NCI-H345 treated with DMSO at 0.1 percent for 48 hours (cell line): Measurements from ENCODE around the gene CREBL2.
"Not testable (repeated sequence)": the region's sequence is repeated elsewhere in the genome, so short reads cannot be mapped to it uniquely, and the experiment has no call there.

Source experiments
- DNase-seq: peaks from one replicate; lab custom pipeline; 2025; ENCODE audit not compliant: unreplicated experiment; lab: John Stamatoyannopoulos, UW

The CREBL2 gene

DNA sequence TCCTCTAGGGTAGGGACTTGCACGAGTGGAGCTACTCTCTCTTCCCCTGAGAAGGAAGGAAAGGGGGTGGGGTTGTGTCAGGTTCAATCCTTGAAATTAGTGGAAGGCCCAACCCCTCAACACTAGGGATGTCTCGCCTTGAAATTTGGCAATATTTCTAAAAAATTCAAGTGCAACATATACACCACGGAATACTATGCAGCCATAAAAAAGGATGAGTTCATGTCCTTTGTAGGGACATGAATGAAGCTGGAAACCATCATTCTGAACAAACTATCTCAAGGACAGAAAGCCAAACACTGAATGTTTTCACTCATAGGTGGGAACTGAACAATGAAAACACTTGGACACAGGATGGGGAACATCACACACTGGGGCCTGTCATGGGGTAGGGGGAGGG, 15.1 kb upstream of the CREBL2 start:
- not testable (repeated sequence) for DNase-seq

- DNase-seq, result no peak
Measured at GRCh38 chr12:12598864-12599263, 12.8 kb upstream of the CREBL2 start.

DNA sequence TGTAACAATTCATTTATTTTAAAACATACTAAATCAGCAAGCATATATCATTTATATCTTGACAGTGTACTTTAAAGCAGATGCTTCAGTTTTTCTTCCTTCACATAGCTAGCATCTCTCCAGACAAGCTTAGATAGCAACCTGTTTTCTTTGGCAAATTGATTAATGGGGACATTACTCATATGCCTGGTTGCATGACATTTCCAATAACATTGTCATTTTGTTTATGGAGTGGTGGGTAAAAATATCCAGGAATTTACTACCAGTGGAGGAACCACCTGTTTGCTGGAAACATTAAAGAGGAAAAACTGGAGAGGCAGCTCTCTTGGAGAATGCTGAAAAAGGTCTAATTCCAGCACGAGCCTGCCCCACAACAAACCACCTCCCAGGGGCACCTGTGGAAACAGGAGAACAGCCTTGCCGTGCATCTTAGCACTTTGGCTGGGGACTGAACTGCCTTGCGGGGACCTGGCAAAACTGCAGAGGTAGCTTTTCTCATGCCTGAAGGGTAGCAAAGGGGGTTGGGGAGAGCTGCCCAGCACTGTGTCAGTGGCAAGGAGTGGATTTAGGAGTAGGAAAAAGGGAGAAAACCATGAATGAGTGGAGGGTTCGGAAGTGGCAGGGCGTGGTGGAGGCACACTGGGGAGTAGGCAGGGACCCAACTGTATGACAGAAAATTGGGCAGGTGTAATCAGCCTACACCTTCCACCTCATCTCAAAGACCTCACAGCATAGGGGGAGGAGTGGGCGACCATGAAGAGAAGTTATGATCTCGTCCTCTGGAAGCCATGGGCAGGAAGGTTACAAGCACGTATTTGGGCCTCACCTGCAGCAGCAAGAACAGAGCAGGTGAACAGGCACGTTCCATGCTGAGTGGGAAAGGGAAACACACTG, 11.7 kb upstream of the CREBL2 start:
- no peak for DNase-seq

DNA sequence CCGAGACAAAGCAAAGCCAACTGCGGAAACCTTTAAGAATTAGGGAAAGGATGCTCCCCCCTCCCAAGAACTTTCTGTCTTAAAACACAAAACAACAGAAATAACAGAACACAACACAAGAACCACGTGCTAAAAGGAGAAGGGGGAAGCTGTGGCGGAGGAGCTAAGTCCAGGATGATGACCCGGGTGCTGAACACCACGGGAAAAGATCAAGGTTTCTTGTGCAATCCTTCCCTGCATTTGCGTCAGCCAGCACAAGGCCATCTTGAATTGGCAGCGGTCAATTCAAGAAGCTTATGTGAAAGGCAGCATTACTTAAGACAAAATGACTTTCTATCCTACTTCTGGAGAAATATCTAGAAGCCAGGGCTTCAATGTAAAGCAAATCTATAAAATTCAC, 11.0 kb upstream of the CREBL2 start:
- DNase-seq, result no peak

GRCh38 chr12:12604740-12605139, 6.9 kb upstream of the CREBL2 start:
- no peak for DNase-seq

DNA sequence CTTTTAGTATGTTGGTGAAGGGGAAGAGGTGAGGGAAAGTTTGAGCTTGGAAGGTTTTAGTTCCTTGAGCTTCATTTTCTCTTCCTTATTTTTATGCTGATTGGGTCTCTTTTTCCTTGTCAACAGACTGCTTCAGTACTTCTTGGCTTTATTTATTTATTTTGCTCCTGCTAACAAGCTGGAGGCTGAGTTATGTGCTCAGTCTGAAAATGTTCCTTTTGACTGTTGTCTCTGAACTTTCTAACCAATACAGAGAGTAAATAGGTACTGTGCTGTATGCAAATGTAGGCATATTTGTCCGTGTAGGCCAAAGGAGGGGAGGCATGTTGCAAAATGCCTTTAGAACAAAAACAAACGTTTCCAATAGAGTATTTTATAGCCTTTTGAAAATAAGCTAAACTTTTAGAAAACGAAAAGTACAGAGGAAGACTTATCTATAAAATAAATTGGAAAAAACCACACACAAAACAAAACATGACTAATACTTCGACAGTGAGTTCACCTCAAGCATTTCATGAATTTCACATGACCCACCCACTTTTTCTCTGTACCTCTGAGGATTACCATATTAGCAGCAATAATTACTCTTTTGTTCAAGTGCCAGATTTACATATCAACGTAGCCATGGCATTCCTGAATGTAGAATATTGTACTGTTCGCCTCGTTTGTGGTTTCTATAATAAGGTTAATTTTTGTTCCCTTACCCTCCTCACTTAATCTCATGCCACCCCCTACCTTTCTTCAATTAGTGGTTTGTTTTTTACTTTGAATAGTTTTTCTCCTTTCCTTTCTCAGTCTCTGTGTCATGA, 4.7 kb upstream of the CREBL2 start:
- DNase-seq, result no peak

GRCh38 chr12:12608557-12608957, 3.1 kb upstream of the CREBL2 start:
- DNase-seq, result no peak

DNA sequence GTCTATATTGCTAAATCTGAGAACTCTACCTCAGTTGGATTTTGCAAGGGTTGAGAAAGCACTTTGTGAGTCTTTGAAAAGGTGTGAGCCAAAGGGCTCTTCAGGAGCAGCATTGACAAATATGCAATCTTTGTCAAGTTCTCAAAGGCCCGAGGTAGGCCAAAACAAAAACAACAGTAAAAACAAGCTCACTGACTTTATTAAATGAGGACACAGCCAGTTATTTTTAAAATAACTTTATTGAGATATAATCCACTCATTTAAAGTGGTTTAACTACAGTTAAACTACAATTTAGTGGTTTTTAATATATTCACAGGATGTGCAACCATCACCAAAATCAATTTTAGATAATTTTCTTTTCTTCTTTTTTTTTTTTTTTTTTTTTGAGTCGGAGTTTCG, 2.0 kb upstream of the CREBL2 start:
- no peak for DNase-seq

DNA sequence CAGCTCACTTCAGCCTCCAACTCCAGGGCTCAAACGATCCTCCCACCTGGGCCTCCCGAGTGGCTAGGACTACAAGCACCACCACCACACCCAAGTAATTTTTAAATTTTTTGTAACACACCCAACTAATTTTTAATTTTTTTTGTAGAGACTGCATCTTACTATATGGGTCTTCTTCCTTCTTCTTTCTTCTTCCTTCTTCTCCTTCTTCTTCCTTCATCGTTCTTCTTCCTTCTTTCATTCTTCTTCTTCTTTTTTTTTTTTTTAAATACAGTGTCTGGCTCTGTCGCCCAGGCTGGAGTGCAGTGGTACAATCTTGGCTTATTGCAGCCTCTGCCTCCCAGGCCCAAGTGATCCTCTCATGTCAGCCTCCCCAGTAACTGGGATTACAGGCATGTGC, 965 bp upstream of the CREBL2 start:
- DNase-seq, result no peak

- DNase-seq, result peak; percentile 15
Measured at GRCh38 chr12:12612358-12612757, 682 bp downstream of the CREBL2 start.

- no peak for DNase-seq
Measured at GRCh38 chr12:12613344-12613743, 1.7 kb downstream of the CREBL2 start.

DNA sequence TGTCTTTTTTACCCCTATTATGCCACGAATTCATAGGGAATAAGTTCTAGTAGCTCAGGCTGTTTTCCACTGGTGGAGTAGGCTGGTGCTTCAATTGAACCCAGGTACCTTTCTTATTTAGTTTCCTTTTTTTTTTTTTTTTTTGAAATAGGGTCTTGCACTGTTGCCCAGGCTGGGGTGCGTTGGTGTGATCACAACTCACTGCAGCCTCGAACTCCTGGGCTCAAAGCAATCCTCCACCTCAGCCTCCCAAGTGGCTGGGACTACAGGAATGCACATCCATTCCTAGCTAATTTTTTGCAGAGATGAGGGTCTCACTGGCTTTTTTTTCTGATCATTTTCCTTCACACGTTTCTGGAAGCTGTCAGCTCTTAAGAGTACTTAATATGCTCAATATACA, 2.7 kb downstream of the CREBL2 start:
- DNase-seq, result no peak

DNA sequence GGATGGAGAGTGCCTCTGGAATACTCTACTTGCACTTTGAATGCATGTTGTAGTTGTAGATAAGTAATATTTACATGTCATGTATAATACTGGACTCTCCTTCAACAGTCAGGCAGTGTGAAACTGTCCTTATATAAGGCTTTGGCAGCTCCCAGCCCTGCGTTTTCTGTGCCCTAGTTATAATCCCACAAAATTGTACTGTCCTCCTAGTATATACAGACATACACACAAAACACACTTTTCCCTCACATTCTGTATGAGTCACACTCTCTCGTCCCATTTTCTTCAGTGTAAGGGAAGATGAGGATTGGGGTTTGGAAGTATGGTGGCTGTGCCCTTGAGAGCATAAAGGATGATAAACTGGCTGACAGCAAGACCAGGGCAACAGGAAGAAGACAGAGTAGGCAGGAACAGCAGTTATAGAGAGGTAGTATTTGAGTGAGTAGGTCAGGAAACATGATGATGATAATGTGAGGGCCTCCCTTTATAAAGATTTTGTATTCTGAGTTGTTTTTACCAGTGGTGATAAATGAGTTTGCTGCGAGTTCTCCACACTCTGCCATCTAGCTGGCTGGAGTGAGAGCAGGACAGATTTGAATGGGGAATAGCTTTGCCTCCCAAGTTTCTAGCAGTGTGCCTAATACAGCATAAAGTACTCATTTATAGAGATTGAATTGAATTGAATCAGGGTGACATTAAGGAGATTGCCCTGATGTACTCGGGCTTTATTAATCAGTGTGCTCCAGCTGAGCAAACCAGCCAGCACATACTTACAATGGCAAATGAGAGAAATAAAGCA, 5.0 kb downstream of the CREBL2 start:
- DNase-seq, result no peak

GRCh38 chr12:12618064-12618463, 6.4 kb downstream of the CREBL2 start:
- DNase-seq, result not testable (repeated sequence)

DNA sequence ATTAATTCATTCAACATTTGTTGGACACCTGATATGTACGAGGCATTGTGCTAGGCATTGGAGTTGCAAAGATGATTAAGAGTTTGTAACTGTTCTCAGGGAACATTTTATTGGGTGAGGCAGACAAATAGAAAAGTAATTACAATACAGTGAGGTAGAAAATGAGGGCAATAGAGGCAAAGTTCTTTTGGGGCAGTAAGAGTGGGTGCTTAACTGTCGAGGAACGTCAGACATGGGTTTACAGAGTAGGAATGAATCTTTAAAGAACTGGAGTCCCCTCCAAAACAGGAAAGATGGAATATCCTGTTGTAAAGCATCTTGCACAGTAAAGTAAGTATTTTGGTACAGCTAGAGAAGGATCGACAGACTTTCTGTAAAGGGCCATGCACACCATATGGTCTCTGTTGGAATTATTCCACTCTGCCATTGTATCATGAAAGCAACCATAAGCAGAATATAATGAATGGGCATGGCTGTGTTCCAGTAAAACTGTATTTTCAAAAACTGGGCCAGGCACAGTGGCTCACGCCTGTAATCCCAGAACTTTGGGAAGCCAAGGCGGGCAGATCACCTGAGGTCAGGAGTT, 9.1 kb downstream of the CREBL2 start:
- DNase-seq, result no peak

DNA sequence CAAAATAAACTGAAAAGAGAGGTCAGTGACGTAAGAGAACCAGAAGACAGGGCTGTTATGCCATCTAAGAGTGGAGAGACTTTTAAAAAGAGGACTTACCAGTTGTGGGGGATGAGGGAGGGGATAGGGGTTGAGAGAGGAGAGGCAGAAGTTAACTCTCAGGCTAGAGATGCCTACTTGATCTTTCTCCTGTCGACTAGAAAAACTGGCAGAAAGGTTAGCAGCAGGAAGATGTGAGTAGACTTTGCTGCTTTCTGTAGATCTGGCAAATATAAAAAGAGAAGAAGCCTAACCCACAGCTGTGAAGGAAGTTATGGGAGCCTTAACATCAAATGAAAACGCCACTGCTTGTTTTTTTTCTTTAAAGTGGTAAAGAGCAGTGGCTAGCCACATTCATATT, 10.7 kb downstream of the CREBL2 start:
- no peak for DNase-seq

DNA sequence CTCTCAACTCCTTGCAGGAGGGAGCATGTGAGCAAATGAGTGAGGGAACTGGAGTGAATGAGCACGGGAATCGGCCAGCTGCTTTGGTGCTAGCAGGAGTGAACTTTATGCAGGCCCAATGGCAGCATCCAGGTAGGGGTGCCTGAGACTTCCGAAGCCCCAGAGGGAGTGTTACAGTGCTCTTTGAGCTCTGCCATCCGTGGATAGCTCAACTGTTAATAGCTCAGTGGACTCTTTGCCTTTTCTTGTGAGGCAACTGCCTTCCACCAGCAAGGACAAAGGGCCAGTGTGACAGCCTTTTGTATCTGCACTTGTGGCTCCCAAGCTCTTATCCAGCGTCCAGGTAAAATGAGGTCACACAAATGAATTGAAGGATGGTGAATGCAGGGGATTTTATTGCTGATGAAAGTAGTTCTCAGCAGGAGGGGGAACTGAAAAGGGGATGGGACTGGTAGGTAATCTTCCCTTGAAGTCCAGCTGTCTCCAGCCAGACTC, 12.9 kb downstream of the CREBL2 start:
- no peak for DNase-seq

DNA sequence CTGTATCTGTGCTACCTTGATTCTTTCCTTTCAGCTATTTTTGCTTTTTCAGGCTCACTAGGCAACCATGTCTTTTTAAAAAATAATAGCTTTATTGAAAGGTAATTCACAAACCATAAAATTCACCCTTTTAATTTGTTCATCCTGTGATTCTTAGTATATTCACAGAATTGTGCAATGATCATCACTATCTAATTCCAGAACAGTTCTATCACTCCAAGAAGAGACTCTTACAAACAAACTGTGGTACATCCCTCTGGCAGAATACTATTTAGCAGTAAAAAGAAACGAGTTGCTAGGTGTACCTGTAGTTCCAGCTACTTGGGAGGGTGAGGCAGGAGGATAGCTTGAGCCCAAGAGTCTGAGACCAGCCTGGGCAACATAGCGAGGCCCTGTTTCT, 14.8 kb downstream of the CREBL2 start:
- DNase-seq, result no peak

DNA sequence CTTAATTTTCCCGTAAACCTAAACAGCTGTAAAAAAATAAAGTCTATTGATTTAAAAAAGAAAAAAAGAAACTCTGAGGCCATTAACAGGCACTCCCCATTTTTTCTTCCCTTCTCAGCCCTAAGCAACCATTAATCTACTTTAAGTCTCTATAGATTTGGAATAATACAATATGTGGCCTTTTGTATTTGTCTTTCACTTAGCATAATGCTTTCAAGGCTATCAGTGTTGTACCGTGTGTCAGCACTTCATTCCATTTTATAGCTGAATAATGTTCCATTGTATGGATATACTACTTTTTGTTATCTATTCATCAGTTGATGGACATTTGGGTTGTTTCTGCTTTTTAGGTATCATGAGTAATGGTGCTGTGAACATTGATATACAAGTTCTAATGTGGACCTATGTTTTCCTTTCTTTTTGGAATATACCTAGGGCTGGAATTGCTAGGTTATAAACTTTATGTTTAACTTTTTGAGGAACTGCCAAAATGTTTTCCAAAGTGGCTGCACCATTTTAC, 15.7 kb downstream of the CREBL2 start:
- no peak for DNase-seq

DNA sequence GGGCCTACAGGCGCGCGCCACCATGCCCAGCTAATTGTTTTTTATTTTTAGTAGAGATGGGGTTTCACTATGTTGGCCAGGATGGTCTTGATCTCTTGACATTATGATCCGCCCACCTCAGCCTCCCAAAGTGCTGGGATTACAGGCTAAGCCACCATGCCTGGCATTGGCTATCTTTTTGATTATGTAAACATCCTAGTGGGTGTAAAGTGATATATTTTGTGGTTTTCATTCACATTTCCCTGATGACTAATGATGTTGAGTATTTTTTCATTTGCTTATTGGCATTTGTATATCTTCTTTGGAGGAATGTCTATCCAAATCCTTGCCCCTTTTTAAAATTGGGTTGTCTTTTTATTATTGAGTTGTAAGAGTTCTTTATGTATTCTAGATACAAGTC, 16.3 kb downstream of the CREBL2 start:
- no peak for DNase-seq

- DNase-seq, result no peak
Measured at GRCh38 chr12:12630850-12631249, 19.2 kb downstream of the CREBL2 start.
